Activated CD8-positive, alpha-beta memory T cell treated with anti-CD3 and anti-CD28 coated beads, Interleukin-2, amount 10 ng/mL, durations not matched to agents 7 days and 5 days (primary cell): ENCODE data around the gene ARPIN. TPM values are rescaled to one million over a fixed set of nuclear protein-coding genes. Genes with fewer than 3 reads are reported as not detected.
"Not testable (repeated sequence)": the region's sequence is repeated elsewhere in the genome, so short reads cannot be mapped to it uniquely, and the experiment has no call there.

ENCODE experiments used
- ATAC-seq: fragments of 150-1000 bp; cut with Tn5 transposase; one replicate; pipeline ENCODE4 v1.10.0; 2021; ENCODE audit warnings: moderate library complexity
- CTCF ChIA-PET: fragments of 350-600 bp; sonication (Branson Sonifier 250); formaldehyde crosslinking; loops from one replicate; lab custom pipeline; 2021; ENCODE audit warnings: antibody characterized with exemption; lab: Charles Lee
- DNase-seq: peaks from one replicate; pipeline ENCODE4 v3.0.0-alpha.2; 2020
- H3K27ac Mint-ChIP-seq: one replicate; pipeline ENCODE4 v1.8.0; 2021; ENCODE audit warnings: mild to moderate bottlenecking, mixed read lengths
- H3K27me3 Mint-ChIP-seq: one replicate; pipeline ENCODE4 v1.8.0; 2021; ENCODE audit warnings: mixed read lengths
- H3K36me3 Mint-ChIP-seq: one replicate; pipeline ENCODE4 v1.8.0; 2021; ENCODE audit warnings: mild to moderate bottlenecking, mixed read lengths
- H3K4me1 Mint-ChIP-seq: one replicate; pipeline ENCODE4 v1.8.0; 2021; ENCODE audit warnings: mixed read lengths
- H3K4me3 Mint-ChIP-seq: one replicate; pipeline ENCODE4 v1.8.0; 2021; ENCODE audit warnings: mild to moderate bottlenecking, moderate library complexity, mixed read lengths
- H3K9me3 Mint-ChIP-seq: one replicate; pipeline ENCODE4 v1.8.0; 2022; ENCODE audit warnings: low read depth, mixed read lengths
- total RNA-seq, 2 experiments: library from RNA; stranded (reverse); gene quantifications; one replicate each; pipeline ENCODE4 v1.2.3, GENCODE V29; 2021

The ARPIN gene
- total RNA-seq, 2 experiments from 2014 or later, result not detected

DNA sequence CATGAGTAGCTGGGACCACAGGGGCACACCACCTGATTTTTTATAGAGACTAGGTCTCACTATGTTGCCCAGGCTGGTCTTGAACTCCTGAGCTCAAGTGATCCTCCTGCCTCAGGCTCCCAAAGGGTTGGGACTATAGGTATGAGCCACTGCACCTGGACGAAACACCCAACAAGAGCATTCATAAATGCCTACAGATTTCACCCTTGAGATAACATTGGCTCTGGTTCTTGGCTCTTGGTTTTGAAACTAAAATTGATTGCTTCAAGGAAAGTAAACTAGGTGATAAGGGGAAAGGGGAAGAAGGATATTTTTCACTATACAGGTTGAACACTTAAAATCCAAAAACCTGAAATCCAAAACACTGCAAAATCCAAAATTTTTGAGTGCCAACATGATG is 29.2 kb downstream of the ARPIN start:
- H3K9me3 Mint-ChIP-seq, result no peaks in the 10 kb centered on the region
- H3K4me1 Mint-ChIP-seq, result no peaks in the 10 kb centered on the region
- no peaks in the 10 kb centered on the region for H3K27me3 Mint-ChIP-seq
- H3K4me3 Mint-ChIP-seq, result no peak overlapping the region
- H3K27ac Mint-ChIP-seq, result no peak overlapping the region
- ATAC-seq (no peak), DNase-seq (no peak)
- H3K36me3 Mint-ChIP-seq, result peaks cover 8% of the 10 kb centered on the region
- CTCF ChIA-PET, result interaction anchor here (1.2 to 1.4 kb wide), 2 partner anchors 9 to 10 kb away, joined by 3 read pairs; no protein-coding TSS in a partner anchor

GRCh38 chr15:89880727-89881126 is 32.0 kb downstream of the ARPIN start:
- H3K4me3 Mint-ChIP-seq, result no peak overlapping the region
- ATAC-seq (no peak), DNase-seq (no peak)
- no peaks in the 10 kb centered on the region for H3K9me3 Mint-ChIP-seq
- CTCF ChIA-PET, result no interaction called here
- H3K36me3 Mint-ChIP-seq, result peaks cover 9% of the 10 kb centered on the region
- H3K27ac Mint-ChIP-seq, result no peak overlapping the region
- H3K27me3 Mint-ChIP-seq, result no peaks in the 10 kb centered on the region
- H3K4me1 Mint-ChIP-seq, result no peaks in the 10 kb centered on the region

DNA sequence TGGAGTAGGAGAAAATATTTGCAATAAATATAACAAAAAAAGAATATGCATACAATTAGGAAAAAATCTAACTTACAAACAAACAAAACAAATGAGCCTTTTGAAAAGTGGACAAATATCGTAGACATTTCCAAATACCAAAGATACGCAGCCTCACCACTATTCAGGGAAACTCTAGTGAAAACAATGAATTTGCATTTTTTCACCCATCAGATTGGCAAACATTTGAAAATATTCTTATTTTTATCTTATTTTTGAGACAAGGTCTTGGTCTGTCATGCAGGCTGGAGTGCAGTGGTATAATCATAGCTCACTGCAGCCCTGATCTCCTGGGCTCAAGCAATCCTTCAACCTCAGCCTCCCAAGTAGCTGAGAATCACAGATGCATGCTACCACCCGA is 34.4 kb downstream of the ARPIN start:
- ATAC-seq (no peak), DNase-seq (no peak)
- Mint-ChIP-seq H3K36me3 (peaks cover 7% of the 10 kb centered on the region), H3K27ac (no peak overlapping the region), H3K4me3 (no peak overlapping the region), H3K9me3 (no peaks in the 10 kb centered on the region), H3K27me3 (no peaks in the 10 kb centered on the region), H3K4me1 (peaks cover 3% of the 10 kb centered on the region)
- CTCF ChIA-PET, result interaction anchor here (8.9 kb wide), 1 partner anchor 118 kb away, joined by 113 read pairs; no protein-coding TSS in a partner anchor

- peaks cover 3% of the 10 kb centered on the region for H3K4me1 Mint-ChIP-seq
- H3K4me3 Mint-ChIP-seq, result no peak overlapping the region
- no peak for ATAC-seq
- no peak for DNase-seq
- no peak overlapping the region for H3K27ac Mint-ChIP-seq
- no peaks in the 10 kb centered on the region for H3K27me3 Mint-ChIP-seq
- no peaks in the 10 kb centered on the region for H3K9me3 Mint-ChIP-seq
- H3K36me3 Mint-ChIP-seq, result peaks cover 5% of the 10 kb centered on the region
- CTCF ChIA-PET, result interaction anchor here (0.8 to 8.9 kb wide), 8 partner anchors 11 to 195 kb away, joined by 3 to 113 read pairs (median 4); partner anchors contain the start of gene AP3S2
Measured at GRCh38 chr15:89877083-89877425, 35.7 kb downstream of the ARPIN start.

DNA sequence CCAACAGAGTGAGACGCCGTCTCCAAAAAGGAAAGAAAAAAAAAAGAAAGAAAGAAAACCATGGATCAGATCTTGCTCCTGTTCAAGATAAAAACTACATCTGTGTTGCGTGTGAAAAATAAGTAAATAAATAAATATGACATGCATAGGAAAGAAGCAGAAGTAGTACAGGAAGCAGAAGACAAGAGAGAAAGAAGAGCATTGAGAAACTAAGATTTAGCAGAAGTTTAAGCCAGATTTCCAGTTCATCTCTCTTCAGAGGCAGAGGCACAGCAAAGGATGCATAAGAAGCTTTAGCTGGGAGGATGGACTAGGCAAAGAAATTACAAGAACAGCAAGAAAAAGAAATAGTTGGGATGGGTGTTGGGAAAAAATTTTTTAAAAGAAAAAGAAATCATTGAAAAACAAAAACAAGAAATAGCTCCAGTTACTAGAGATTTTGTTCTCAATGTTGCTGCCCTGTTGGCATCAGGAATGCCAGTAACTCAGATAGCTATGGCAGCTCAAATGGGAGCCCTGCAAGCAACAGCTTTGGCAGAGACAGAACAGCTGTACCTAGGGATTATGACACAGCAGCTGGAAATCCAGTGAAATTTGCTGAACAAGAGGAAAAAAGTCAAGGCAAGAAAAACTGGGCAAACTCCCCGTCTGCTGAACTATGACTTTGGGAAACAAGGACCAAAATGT is 36.2 kb downstream of the ARPIN start:
- Mint-ChIP-seq H3K4me3 (no peak overlapping the region), H3K36me3 (peaks cover 5% of the 10 kb centered on the region), H3K27me3 (no peaks in the 10 kb centered on the region), H3K9me3 (no peaks in the 10 kb centered on the region), H3K4me1 (peaks cover 3% of the 10 kb centered on the region), H3K27ac (no peak overlapping the region)
- ATAC-seq (no peak), DNase-seq (no peak)
- CTCF ChIA-PET, result interaction anchor here (0.8 to 8.9 kb wide), 10 partner anchors 10 to 195 kb away, joined by 3 to 113 read pairs (median 4); partner anchors contain the start of gene AP3S2

DNA sequence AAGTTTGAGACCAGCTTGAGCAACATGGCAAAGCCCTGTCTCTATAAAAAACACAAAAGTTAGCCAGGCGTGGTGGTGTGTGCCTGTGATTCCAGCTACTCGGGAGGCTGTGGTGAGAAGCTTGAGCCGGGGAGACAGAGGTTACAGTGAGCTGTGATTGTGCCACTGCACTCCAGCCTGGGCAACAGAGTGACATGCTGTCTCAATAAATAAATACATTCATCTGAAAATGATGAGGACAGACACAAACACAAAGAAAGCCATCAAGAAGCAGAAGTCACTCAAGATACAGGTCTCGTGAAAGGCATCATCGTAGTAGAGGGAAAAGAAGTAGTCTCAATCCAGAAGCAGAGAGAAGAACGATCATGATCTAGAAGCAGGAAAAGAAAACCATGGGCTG is 37.0 kb downstream of the ARPIN start:
- Mint-ChIP-seq H3K4me3 (no peak overlapping the region), H3K27me3 (no peaks in the 10 kb centered on the region), H3K4me1 (peaks cover 3% of the 10 kb centered on the region), H3K27ac (no peak overlapping the region), H3K36me3 (peaks cover 5% of the 10 kb centered on the region), H3K9me3 (no peaks in the 10 kb centered on the region)
- CTCF ChIA-PET, result interaction anchor here (1.1 to 8.9 kb wide), 14 partner anchors 10 to 173 kb away, joined by 3 to 113 read pairs (median 10); partner anchors contain the start of gene AP3S2
- DNase-seq (no peak), ATAC-seq (no peak)

- Mint-ChIP-seq H3K27me3 (no peaks in the 10 kb centered on the region), H3K4me1 (peaks cover 3% of the 10 kb centered on the region), H3K9me3 (no peaks in the 10 kb centered on the region), H3K27ac (no peak overlapping the region), H3K4me3 (no peak overlapping the region), H3K36me3 (peaks cover 11% of the 10 kb centered on the region)
- DNase-seq (peak; percentile 88), ATAC-seq (peak; percentile 100)
- CTCF ChIA-PET, result interaction anchor here (0.6 to 8.9 kb wide), 50 partner anchors 8 to 230 kb away, joined by 3 to 113 read pairs (median 4); partner anchors contain the start of genes ANPEP and AP3S2
Measured at GRCh38 chr15:89874926-89875564, 37.7 kb downstream of the ARPIN start.

GRCh38 chr15:89870688-89871288 is 42.0 kb downstream of the ARPIN start:
- H3K9me3 Mint-ChIP-seq, result no peaks in the 10 kb centered on the region
- no peaks in the 10 kb centered on the region for H3K27me3 Mint-ChIP-seq
- peaks cover 3% of the 10 kb centered on the region for H3K4me1 Mint-ChIP-seq
- no peak for ATAC-seq
- no peak overlapping the region for H3K27ac Mint-ChIP-seq
- no peak overlapping the region for H3K4me3 Mint-ChIP-seq
- no peak for DNase-seq
- peaks cover 10% of the 10 kb centered on the region for H3K36me3 Mint-ChIP-seq
- CTCF ChIA-PET, result interaction anchor here (8.9 kb wide), 1 partner anchor 111 kb away, joined by 113 read pairs; no protein-coding TSS in a partner anchor

- Mint-ChIP-seq H3K4me3 (no peak overlapping the region), H3K4me1 (peaks cover under 1% of the 10 kb centered on the region), H3K27me3 (no peaks in the 10 kb centered on the region), H3K9me3 (no peaks in the 10 kb centered on the region), H3K27ac (no peak overlapping the region), H3K36me3 (peaks cover 11% of the 10 kb centered on the region)
- ATAC-seq (no peak), DNase-seq (no peak)
- CTCF ChIA-PET, result no interaction called here
Measured at GRCh38 chr15:89870006-89870405, 42.7 kb downstream of the ARPIN start.

GRCh38 chr15:89869490-89869889 is 43.3 kb downstream of the ARPIN start:
- H3K9me3 Mint-ChIP-seq, H3K4me1 Mint-ChIP-seq, H3K27ac Mint-ChIP-seq, ATAC-seq, H3K27me3 Mint-ChIP-seq, H3K4me3 Mint-ChIP-seq, DNase-seq, CTCF ChIA-PET: not testable (repeated sequence)
- peaks cover 11% of the 10 kb centered on the region for H3K36me3 Mint-ChIP-seq

DNA sequence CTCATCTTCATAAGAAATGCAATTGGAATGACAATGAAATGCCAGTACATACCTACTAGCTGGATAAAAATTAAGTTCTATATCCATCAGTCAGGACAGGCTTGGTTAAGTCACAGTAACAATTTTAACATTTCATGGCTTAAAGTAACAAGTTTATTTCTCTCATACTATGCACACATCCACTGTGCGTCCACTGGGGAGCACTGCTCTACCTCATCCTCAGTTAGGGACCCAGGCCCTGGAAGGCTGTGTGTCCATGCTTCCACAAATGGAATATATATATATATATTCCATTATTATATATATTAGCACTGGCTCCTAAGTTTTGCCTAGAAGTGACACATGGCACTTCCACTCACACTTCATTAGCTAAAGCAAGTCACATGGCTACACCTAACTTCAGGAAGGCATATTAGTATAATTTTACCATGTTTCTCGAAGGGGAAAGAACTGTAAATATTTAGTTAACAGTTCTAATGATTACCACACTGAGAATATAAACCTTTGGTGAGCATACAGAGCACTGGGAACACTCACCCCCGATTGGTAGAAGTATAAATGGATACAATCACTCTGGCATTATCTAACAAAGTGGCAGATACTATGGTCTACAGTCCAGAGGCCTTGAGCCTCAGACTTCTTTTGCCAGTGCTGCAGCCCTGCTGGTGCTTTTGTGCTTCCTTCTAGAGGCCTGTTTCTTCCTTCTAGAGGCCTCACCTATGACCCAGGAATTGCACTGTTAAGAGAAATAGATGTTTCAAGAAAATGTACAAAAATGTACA is 47.6 kb downstream of the ARPIN start:
- no peak overlapping the region for H3K27ac Mint-ChIP-seq
- H3K36me3 Mint-ChIP-seq, result peaks cover 11% of the 10 kb centered on the region

DNA sequence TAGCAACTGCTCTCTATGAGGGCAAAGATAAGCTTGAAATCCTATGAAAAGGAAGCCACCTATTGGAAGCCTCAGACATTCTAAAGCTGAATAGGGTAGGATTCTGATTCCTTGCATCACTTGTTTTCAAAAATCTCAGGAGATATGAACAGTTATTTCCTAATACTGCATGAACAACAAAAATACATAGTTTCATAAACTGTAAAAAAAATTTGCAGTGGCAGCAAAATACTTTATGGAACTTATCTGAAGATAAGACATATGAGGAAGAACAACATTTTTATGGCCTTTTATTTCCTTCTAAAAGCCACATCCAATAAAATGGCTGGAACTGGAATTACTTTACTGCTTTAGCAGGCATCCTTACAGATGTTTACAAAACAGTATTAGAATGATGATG is 48.8 kb downstream of the ARPIN start:
- CTCF ChIA-PET, result interaction anchor here (1.3 to 3.1 kb wide), 4 partner anchors 11 to 107 kb away, joined by 3 to 19 read pairs (median 3); no protein-coding TSS in a partner anchor
- Mint-ChIP-seq H3K4me1 (peaks cover 12% of the 10 kb centered on the region), H3K9me3 (no peaks in the 10 kb centered on the region), H3K4me3 (no peak overlapping the region), H3K36me3 (peaks cover 8% of the 10 kb centered on the region), H3K27me3 (no peaks in the 10 kb centered on the region), H3K27ac (no peak overlapping the region)
- ATAC-seq (no peak), DNase-seq (no peak)

More for the DNA sequence above, 47.6 kb downstream of the ARPIN start:
- H3K4me1 Mint-ChIP-seq, result peaks cover 9% of the 10 kb centered on the region
- H3K27me3 Mint-ChIP-seq, result no peaks in the 10 kb centered on the region
- CTCF ChIA-PET, result interaction anchor here (3.1 kb wide), 1 partner anchor 10 kb away, joined by 19 read pairs; no protein-coding TSS in a partner anchor
- ATAC-seq, result no peak
- no peaks in the 10 kb centered on the region for H3K9me3 Mint-ChIP-seq
- H3K4me3 Mint-ChIP-seq, result no peak overlapping the region
- no peak for DNase-seq
